HFFc6 (cell line): Measurements from ENCODE around the gene JARID2. TPM values are rescaled to one million over a fixed set of nuclear protein-coding genes. Genes with fewer than 3 reads are reported as not detected.

ENCODE experiments used
- DNase-seq: peaks from one replicate; pipeline ENCODE4 v3.0.0-alpha.2; 2018
- H3K27ac Mint-ChIP-seq: 2 replicates; pipeline ENCODE4 v1.8.0; 2020; ENCODE audit warnings: mild to moderate bottlenecking, mixed read lengths
- H3K27me3 Mint-ChIP-seq: 2 replicates; pipeline ENCODE4 v1.8.0; 2021; ENCODE audit warnings: mild to moderate bottlenecking, moderate library complexity, mixed read lengths; ENCODE audit not compliant: insufficient read depth
- H3K36me3 Mint-ChIP-seq: 2 replicates; pipeline ENCODE4 v1.8.0; 2021; ENCODE audit warnings: low read depth, mixed read lengths
- H3K4me1 Mint-ChIP-seq: 2 replicates; pipeline ENCODE4 v1.8.0; 2020; ENCODE audit warnings: low read depth, mixed read lengths
- H3K4me3 Mint-ChIP-seq: 2 replicates; pipeline ENCODE4 v1.8.0; 2020; ENCODE audit warnings: mild to moderate bottlenecking, moderate library complexity, mixed read lengths
- H3K9me3 Mint-ChIP-seq: 2 replicates; pipeline ENCODE4 v1.8.0; 2020; ENCODE audit warnings: mild to moderate bottlenecking, mixed read lengths
- CTCF ChIP-seq: fragments of 200-600 bp; sonication (generic); IDR thresholded peaks from 2 replicates; pipeline ENCODE4 v1.5.0; 2021; ENCODE audit warnings: antibody characterized with exemption, mild to moderate bottlenecking
- total RNA-seq, 6 experiments: library from RNA; stranded (reverse); fragmentation: NEBNext Ultra II Directional; extraction: Animal tissue kit (Norgen Biotek cat#: 25700); gene quantifications; 2 replicates in 1 of 6; 3 replicates in 5 of 6; pipeline ENCODE4 v1.2.3, GENCODE V29; 2021

Gene JARID2
- total RNA-seq, 6 experiments from 2014 or later, result 8.3 to 10.1 (median 9.5) TPM

GRCh38 chr6:15441981-15442380 lies 196.1 kb downstream of the JARID2 start:
- DNase-seq, result no peak
- H3K9me3 Mint-ChIP-seq, result no peaks in the 10 kb centered on the region
- peaks cover 62% of the 10 kb centered on the region for H3K4me1 Mint-ChIP-seq
- TF ChIP-seq CTCF, result no peak
- H3K27me3 Mint-ChIP-seq, result no peaks in the 10 kb centered on the region; the same call in none of the 2 replicates
- no peaks in the 10 kb centered on the region for H3K36me3 Mint-ChIP-seq
- no peak overlapping the region for H3K27ac Mint-ChIP-seq
- H3K4me3 Mint-ChIP-seq, result no peak overlapping the region

GRCh38 chr6:15442467-15442866 lies 196.6 kb downstream of the JARID2 start:
- Mint-ChIP-seq H3K4me3 (no peak overlapping the region), H3K4me1 (peaks cover 62% of the 10 kb centered on the region), H3K27ac (peak overlapping the region; percentile 44; the same call in 1 of the 2 replicates), H3K36me3 (no peaks in the 10 kb centered on the region), H3K27me3 (no peaks in the 10 kb centered on the region; the same call in none of the 2 replicates), H3K9me3 (no peaks in the 10 kb centered on the region)
- TF ChIP-seq CTCF, result no peak
- DNase-seq, result no peak

GRCh38 chr6:15443119-15443830 lies 197.4 kb downstream of the JARID2 start:
- DNase-seq, result peak; percentile 79
- H3K36me3 Mint-ChIP-seq, result no peaks in the 10 kb centered on the region
- peak overlapping the region; percentile 9; the same call in 1 of the 2 replicates for H3K4me3 Mint-ChIP-seq
- no peaks in the 10 kb centered on the region for H3K9me3 Mint-ChIP-seq
- peaks cover 60% of the 10 kb centered on the region for H3K4me1 Mint-ChIP-seq
- H3K27me3 Mint-ChIP-seq, result no peaks in the 10 kb centered on the region; the same call in none of the 2 replicates
- H3K27ac Mint-ChIP-seq, result peak overlapping the region; percentile 46
- no peak for TF ChIP-seq CTCF

- H3K4me3 Mint-ChIP-seq, result no peak overlapping the region
- no peaks in the 10 kb centered on the region for H3K36me3 Mint-ChIP-seq
- peaks cover 58% of the 10 kb centered on the region for H3K4me1 Mint-ChIP-seq
- H3K27ac Mint-ChIP-seq, result no peak overlapping the region; the same call in 1 of the 2 replicates
- TF ChIP-seq CTCF, result no peak
- no peaks in the 10 kb centered on the region for H3K9me3 Mint-ChIP-seq
- DNase-seq, result no peak
- H3K27me3 Mint-ChIP-seq, result no peaks in the 10 kb centered on the region; the same call in none of the 2 replicates
Measured at GRCh38 chr6:15444081-15444731, 198.3 kb downstream of the JARID2 start.

- DNase-seq, result no peak
- no peak for TF ChIP-seq CTCF
- Mint-ChIP-seq H3K27ac (no peak overlapping the region), H3K27me3 (no peaks in the 10 kb centered on the region; the same call in none of the 2 replicates), H3K4me1 (peaks cover 58% of the 10 kb centered on the region), H3K4me3 (no peak overlapping the region), H3K9me3 (no peaks in the 10 kb centered on the region), H3K36me3 (no peaks in the 10 kb centered on the region)
Measured at GRCh38 chr6:15444881-15445280, 199.0 kb downstream of the JARID2 start.
